NCI-H2081 (cell line): ENCODE results near the gene EXOSC9.
"Not testable (repeated sequence)": the region's sequence is repeated elsewhere in the genome, so short reads cannot be mapped to it uniquely, and the experiment has no call there.

Source experiments
- DNase-seq, 2 experiments: peaks; one replicate each; lab custom pipeline; 2025; lab: John Stamatoyannopoulos, UW

EXOSC9 gene, protein sequence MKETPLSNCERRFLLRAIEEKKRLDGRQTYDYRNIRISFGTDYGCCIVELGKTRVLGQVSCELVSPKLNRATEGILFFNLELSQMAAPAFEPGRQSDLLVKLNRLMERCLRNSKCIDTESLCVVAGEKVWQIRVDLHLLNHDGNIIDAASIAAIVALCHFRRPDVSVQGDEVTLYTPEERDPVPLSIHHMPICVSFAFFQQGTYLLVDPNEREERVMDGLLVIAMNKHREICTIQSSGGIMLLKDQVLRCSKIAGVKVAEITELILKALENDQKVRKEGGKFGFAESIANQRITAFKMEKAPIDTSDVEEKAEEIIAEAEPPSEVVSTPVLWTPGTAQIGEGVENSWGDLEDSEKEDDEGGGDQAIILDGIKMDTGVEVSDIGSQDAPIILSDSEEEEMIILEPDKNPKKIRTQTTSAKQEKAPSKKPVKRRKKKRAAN

DNA sequence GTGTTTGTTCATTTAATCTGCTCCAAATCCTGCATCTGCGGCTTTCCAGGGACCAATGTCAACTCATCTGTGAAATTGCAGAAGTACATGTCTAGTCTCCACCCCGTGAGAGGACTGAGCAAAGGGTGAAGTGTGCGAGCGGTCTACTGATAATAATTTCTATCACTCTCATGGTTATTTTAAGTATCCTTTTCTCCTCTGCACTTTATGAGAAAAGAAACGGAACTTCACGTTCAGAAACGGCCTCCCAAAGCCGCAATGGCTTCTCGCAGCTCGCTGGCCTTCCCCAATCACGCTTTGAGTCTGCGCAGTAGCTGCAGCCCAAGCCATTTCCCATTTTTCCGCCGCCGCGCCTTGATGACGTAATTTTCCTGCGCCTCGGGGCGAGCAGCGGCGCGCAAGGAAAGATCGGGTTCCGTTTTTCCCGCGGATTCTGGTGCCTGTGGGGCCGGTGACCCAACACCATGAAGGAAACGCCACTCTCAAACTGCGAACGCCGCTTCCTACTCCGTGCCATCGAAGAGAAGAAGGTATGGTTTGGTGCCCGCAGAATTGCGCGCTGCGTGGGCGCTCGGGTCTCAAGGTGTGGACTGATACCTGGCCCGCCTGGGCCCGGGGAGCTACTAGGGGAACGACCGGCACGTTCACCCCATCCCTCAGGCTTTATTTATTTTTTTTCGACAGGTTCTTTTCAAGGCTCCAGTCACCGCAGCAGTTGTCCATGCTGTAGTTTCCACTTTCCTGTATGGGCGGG is at the start of gene EXOSC9:
TSS of gene EXOSC9 (plus strand) at position 363 of the 754 bp plus-strand sequence. CDS start at position 465, 102 bp downstream.
- peak; percentile 76 to 89 for DNase-seq

DNA sequence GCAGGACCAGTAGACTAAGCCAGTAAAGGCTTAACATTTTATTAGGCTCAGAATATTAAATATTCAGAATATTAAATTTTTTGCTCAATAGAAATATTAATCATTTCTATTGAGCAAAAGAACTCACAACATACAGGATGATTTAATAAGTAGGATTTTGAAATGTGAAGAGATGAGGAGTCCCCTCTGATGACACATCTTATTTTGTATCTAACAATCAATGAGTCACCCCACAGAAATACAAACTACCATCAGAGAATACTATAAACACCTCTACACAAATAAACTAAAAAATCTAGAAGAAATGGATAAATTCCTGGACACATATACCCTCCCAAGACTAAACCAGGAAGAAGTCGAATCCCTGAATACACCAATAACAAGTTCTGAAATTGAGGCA is 49.0 kb upstream of the EXOSC9 start:
- DNase-seq = not testable (repeated sequence)

DNA sequence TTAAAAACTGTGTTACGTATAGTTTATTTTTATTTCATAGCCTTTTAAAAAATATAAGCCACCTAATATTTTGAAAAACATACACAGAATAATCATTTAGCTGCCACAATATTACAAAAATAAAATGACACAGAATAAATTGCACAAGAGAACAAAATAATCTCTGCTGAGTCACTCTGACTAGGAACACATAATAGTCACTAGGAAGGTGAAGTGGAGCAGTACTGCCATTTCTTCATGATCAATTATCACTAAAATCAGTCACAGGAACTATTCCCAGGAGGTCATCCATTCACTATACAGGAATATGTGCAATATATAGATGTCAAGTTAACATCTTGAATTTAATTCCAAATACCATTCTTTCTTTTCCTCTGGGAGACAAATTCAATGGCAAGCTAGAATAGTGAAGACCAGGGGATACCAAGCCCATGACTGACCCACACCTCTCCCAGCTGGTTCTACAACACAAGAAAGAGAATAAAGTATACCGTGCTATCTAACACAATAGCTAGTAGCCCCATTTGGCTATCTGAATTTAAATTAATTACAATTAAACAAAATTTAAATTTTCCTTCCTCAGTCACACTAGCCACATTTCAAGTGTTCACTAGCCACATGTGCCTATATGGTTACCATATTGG is 42.1 kb upstream of the EXOSC9 start:
- DNase-seq = no peak

DNA sequence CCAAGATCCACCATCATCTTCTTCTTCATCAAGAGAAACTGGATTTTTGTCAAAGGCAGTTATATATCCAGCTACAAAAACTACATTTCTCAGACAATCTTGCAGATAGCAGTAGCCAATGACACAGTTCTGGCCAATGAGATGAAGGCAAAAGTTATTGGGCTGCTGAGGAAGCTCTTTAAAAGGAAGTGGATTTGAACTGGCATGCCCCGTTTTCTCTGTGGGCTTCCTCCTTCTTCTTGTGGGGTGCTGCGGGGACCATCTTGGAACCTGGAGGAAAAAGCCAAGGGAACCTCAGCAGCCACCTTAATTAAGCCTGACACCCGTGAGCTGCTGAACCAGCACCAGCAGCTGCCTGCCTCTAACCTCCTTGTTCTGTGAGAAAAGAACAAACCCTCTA is 40.9 kb upstream of the EXOSC9 start:
- no peak for DNase-seq

DNA sequence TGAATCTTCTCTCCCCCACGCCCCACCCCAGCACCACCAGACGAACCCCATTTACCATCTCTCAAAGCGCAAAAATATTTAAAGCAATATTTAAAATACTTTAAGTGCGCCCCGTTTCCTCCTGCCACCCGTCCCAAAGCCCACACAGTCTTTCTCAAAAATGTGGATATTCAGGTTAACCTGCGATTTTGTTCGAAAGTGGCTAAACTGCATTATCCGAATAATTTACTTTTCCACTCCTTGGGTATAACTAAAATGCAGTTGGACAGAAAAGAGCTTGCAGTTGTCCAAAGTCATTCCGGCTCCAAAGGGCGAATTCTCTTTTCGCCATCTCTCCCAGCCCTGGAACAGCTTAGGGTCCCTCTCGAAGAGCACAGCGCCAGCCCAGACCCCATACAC is 36.8 kb upstream of the EXOSC9 start:
- DNase-seq = no peak

DNA sequence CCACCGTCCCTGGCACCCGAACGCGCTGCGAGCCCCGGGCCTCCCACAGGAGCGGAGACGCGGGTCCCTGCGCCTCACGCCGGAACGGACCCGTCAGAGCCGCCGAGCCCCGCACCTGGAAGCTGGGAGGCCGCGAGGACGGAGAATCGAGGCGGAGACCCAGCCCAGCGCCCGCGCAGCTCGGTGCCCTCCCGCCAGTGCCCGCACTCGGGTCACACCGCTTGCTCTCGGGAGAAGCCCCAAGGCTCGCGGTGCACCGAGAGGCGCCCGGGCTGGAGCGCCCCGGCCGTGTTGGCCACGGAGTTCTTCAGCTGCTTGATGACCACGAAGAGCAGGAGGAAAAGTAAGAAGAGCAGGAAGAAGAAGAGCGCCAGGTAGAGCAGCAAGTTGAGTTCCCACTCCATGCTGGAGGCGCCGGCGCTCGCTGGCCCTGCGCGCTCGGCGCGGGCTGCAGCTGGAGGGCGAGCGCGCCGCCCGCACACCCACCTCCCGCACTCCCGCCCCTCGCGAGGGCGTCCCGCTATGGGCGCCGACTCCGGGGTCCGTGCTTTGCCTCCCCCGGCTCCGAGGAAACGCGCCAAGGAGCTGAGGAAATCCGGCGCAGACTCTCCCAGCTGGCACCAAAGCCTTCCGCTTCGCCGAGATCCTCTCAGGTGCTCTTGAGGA is 36.3 kb upstream of the EXOSC9 start, which contains the start of gene SMIM43:
TSS of gene SMIM43 (minus strand) at position 463 of the 666 bp plus-strand sequence. CDS start at position 404, 59 bp downstream.
- DNase-seq = peak in 1 of 2 experiments; percentile 2

DNA sequence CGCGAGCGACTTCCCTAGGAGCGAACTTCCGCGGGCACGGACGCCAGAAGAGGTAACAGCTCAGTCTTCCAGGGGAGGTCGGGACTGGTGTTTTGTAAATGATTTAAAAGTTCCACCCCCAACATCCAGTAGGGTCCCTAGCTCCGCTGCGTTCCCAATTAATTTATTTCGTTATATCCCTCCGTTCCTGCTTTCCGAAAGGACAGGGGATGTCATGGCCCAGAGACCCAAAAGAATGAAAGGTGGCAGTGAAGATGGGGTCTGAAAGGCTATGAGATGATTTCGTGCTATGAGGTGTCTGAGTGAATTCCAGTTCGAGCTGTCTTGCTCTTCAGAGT is 35.8 kb upstream of the EXOSC9 start:
- no peak for DNase-seq

DNA sequence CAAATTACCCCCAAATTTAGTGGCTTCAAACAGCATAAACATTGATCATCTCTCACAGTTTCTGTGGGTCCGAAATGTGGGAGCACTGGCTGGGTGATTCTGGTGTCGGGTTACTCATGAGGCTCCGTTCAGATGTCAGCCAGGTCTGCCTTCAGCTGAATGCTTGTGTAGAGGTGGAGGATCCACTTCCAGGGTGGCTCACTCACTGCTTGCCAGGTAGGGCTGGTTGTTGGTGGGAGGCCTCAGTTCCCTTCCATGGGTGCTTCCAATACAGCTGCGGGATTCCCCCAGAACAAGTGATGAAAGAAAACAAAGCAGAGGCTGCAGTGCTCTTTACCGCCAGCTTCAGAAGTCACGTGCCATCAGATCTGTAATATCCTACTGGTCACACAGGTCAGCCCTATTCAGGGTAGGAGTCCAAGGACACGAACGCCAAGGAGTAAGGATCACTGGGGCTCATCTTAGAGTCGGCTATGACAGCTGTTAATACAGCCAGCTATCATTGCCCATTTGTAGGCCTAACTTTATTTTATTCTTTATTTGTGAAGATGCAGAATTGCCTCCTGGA is 35.1 kb upstream of the EXOSC9 start:
- no peak for DNase-seq

DNA sequence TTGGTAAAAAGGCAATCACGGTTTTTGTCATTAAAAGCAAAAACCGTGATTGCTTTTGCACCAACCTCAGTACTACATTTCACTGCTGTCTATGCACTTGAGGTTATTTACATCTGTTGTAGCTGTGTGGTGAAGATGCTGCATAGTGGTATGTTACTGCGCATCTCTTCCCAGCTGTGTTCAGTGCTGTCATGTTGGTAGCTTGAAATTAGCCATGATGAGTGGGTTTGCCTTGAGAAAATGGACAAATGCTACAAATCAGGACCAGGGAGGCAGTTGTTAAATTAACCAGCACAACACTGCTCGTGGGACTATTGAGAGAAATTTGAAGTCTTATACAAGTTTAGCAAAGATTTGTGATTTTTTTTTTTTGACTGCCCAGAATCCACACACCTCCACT is 34.0 kb upstream of the EXOSC9 start:
- DNase-seq = no peak

DNA sequence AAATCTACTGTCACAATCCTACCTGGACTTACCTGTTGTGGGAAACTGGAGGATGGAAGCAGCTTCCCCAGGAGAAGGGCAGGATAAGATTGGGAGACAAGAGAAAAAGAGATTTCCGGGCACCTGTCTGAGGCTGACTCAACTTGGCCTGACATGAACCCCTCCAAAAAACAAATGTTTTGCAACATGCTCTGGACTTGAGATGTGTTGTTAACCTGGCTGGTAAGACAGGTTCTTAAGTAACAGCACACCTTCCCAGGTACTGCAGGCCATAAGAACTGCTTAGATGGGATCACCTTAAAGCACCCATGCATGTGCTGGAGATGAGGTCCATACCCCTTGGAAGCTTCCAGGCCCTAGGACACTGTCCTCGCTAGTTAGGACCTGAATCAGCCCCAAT is 31.8 kb upstream of the EXOSC9 start:
- no peak for DNase-seq

DNA sequence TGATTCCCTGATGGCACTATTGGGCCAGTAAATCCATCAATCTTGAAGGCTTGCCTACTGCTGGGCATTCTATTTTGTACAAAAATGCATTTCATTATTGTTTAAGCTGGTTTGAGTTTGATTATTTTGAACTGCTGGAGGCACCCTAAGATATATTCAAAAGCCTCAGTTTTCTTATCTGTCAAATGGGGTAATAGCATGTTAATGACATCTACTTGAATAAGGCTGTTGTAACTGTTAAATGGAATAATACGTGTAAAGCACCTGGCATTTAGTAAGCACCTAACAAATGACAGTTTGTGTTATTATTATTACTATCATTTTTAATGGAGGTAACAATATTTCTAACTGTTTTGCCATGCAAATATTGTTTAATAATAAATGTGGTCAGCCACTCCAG is 29.3 kb upstream of the EXOSC9 start:
- no peak for DNase-seq

DNA sequence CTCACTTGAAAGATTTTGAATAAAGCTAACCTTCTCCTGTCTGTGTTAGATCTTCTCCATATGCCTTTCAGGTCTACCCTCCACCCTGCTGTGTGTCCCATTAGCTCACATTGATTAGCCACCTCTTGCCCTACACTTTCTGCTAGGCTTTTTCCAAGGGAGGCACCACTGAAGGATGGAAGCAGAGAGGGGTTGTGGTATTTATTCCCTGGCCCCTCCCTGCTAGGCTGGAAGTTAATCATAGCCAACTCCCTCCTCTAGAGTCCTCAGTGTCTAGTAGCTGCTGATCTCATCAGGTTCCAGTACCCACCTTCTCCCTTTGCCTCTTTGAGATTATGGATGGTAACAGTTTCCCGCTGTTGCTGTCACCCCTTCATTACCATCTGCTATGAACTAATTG is 27.2 kb upstream of the EXOSC9 start:
- DNase-seq = no peak

DNA sequence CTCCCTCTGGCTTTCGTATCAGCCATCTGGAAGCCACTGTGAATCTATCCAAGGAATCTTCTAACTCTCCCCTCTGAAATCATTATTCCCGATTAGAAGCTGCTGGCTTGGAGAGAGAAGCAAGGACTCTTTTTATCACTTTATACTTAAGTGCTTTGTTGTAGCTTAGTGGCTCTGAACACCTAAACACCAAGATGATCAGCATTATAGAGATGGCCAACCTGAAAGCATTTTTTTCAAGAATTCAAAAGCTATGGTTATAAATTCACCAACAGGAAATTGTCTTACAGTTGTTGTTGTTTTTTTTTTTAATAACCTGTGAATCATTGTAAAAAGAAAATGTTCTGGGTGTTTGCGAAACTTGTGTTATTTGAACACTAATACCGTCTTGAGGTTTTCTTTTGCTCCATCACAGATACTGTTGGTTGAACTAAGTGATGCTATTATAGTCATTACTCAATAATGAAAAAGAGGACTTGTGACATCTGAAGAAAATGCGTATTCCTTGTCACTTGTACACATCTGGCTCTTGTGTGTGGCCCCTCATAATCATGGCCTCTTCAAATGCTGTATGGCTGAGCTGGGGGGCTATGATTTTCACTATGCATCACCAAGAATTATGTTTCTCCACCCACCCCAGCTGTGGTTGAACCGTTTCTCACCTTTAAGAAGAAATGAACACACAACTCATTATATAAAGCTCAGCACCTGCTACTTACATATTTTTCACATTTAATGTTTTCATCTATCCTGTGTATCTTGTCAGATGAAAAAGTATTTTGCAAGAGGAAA is 24.3 kb upstream of the EXOSC9 start:
- no peak for DNase-seq

DNA sequence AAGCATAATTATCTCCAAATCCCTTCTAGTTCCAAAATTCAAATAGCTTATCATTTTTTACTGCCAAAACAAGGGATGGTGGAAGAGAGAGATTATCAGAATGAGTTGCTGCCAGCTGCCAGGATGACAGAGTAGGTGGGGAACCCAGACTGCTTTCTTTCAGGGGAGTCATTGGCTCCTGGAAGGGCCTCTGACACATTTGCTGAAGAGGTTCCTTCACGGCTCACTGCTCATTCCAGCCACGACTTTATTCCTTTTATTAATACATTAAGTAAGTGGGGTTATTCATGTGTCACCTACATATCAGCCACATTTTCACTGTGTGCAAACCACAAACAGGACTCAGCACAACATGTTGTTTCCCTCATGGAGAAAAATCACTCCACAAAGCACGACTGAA is 23.5 kb upstream of the EXOSC9 start:
- no peak for DNase-seq

DNA sequence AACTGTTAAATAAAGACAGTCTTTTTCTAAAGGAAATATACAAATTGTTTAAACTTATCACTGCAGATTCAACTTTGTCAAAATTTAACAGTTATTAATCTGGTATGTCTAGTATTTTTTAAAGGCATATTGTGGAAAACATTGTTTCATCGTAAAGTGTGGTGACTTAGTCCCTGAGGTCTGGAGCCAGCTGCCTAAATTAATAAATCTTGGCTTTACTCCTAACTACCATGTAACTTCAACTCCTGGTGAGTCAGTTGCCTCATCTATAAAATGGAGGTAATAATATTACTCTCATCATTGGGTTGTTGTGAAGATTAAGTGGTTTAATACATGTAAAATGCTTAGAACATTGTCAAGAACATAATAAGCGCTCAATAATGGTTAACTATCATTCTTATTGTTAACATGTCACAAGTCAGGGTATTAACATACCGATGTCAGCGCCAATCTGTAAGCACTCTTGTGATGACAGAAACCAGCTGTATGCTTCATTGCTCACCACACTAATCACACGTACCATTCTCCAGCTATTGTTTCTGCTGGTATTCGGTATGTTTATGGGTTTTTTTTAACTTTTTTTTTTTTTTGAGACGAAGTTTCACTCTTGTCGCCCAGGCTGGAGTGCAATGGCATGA is 22.0 kb upstream of the EXOSC9 start:
- DNase-seq = no peak

DNA sequence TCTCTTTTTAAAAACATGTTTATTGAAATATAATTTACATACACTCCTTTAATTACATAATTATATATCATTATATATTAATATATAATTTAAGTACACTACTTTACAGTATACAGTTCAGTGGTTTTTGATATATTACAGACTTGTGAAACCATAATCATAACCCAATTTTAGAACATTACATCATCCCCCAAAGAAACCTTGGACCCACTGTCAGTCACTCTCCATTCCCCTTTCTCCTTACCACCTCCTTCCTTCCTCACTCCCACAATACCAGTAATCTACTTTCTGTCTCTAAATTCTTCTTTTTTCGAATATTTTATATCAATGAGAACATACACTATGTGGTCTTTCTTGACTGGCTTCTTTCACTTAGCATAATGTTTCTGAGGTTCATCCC is 17.9 kb upstream of the EXOSC9 start:
- no peak for DNase-seq

DNA sequence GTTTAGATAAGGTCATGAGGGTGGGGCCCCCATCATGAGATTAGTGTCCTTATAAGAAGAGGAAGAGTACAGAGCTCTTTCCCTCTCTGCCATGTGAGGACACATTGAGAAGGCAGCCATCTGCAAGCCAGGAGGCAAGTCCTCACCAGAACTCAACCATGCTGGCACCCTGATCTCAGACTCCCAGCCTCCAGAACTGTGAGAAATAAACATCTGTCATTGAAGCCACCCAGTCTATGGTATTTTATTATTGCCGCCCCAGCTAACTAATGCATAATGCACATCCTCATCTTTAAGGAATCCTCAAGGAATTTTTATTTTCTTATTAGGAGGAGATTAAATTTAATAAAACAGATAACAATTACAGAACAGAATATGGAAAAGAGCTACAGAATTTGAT is 16.7 kb upstream of the EXOSC9 start:
- no peak for DNase-seq

DNA sequence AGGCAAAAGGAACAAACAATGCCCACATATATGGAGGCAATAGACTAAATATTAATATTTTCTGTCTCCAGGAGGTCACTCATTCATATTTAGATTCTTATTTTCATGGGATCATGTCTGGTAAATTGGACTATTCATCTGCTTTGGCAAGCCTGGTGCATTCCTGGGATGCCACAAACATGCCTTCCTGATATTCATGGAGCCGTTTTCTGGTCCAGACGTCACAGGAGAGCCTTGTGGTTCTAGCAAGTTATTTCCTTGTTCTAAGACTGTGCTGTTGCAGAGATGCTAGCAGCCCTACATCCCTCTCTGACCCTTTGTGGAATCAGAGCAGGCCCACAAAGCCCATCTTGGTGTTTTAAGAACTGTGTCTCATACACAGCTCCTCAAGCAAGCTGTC is 16.1 kb upstream of the EXOSC9 start:
- DNase-seq = no peak

DNA sequence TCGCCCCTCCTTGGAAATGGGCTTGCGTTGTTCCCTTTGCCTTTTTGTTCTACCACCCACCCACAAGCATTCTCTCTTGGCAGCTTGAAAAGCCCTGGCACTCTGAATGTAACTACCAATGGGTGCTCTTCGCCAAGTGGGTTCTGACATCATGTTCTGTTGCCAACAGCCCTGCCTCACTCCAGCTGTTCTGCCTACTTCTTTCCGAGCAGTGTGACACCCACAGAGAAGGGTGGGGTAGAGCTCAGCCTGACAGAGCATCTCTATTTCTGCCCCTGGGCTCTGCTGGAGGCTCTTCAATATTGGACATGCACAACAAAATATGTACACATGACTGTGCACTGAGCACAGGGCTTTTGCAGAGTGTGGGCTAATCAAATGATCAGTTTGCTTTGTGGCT is 15.6 kb upstream of the EXOSC9 start:
- no peak for DNase-seq

DNA sequence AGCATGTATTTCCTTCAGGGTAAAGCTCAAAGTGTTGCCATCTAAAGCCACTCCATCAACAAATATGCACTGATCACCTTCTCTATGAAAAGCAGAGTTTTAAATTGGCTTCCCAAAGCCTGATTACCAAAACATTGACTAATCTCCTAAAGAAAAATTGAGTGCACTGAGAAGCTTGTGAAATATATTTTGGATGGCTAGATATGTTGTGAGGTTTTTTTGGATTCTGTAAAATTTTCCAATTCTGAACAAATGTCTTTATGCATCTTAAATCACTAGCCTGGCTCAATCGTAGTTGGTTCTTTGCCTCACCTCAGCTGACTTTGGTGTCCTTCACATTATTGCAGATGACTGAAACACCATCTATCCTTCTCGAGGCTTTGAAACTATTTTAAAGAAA is 14.9 kb upstream of the EXOSC9 start:
- no peak for DNase-seq

DNA sequence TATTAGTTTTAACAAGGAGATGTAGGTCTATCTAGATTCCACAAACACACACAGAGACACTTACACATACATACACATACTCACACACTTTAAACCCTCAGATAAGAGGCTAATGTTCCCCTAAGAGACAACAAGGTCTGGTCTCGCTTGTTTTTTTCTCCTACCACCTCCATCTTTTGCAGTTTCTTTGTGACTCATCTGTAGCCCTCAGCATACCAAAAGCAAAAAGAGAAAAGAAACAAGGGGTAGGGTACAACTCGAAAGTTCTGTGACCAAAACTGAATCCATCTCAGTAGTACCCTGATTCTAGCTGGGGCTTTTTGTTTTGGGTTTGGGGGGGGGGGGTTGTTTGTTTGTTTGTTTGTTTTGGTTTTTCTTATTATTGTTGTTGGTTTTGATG is 12.2 kb upstream of the EXOSC9 start:
- DNase-seq = no peak
